EH (cell line): ENCODE measurements around the gene KAT8.

Experiments
- DNase-seq: peaks from one replicate; pipeline ENCODE4 v3.0.0-alpha.2; 2015; ENCODE audit warnings: low read depth

The KAT8 gene

GRCh38 chr16:31108035-31108793 is 9.2 kb upstream of the KAT8 start, which contains the start of gene BCKDK:
Gene BCKDK, plus strand, starts transcription at chr16:31108386. Its CDS starts 838 bp downstream, at chr16:31109224.
- peak; percentile 79 for DNase-seq

- no peak for DNase-seq
Measured at GRCh38 chr16:31108794-31109558, 8.5 kb upstream of the KAT8 start.

GRCh38 chr16:31109622-31110021 is 7.8 kb upstream of the KAT8 start:
- no peak for DNase-seq

GRCh38 chr16:31110106-31111034 is 7.1 kb upstream of the KAT8 start:
- no peak for DNase-seq

- no peak for DNase-seq
Measured at GRCh38 chr16:31111881-31112466, 5.5 kb upstream of the KAT8 start.

GRCh38 chr16:31112711-31113110 is 4.8 kb upstream of the KAT8 start:
- no peak for DNase-seq

- no peak for DNase-seq
Measured at GRCh38 chr16:31113121-31114120, 4.0 kb upstream of the KAT8 start.

GRCh38 chr16:31114468-31114867 is 3.0 kb upstream of the KAT8 start:
- no peak for DNase-seq

GRCh38 chr16:31118223-31119155 is 1.0 kb downstream of the KAT8 start:
- DNase-seq, result peak; percentile 90

GRCh38 chr16:31120129-31120528 is 2.7 kb downstream of the KAT8 start:
- no peak for DNase-seq

GRCh38 chr16:31125844-31126243 is 8.4 kb downstream of the KAT8 start:
- no peak for DNase-seq

GRCh38 chr16:31127182-31127581 is 9.7 kb downstream of the KAT8 start:
- DNase-seq, result no peak

GRCh38 chr16:31128711-31129567 is 11.5 kb downstream of the KAT8 start:
- no peak for DNase-seq

GRCh38 chr16:31129568-31130335 is 12.3 kb downstream of the KAT8 start:
- DNase-seq, result no peak

- no peak for DNase-seq
Measured at GRCh38 chr16:31130336-31130891, 12.9 kb downstream of the KAT8 start.

GRCh38 chr16:31130899-31131298 is 13.4 kb downstream of the KAT8 start:
- DNase-seq, result no peak

- no peak for DNase-seq
Measured at GRCh38 chr16:31131416-31131815, 14.0 kb downstream of the KAT8 start.
